GM04504 (cell line): ENCODE results near the gene ANKRD66.
"Not testable (repeated sequence)": the region's sequence is repeated elsewhere in the genome, so short reads cannot be mapped to it uniquely, and the experiment has no call there.

Experiments
- DNase-seq: peaks from one replicate; pipeline ENCODE4 v3.0.0-alpha.2; 2012; ENCODE audit warnings: low read depth

The ANKRD66 gene

DNA sequence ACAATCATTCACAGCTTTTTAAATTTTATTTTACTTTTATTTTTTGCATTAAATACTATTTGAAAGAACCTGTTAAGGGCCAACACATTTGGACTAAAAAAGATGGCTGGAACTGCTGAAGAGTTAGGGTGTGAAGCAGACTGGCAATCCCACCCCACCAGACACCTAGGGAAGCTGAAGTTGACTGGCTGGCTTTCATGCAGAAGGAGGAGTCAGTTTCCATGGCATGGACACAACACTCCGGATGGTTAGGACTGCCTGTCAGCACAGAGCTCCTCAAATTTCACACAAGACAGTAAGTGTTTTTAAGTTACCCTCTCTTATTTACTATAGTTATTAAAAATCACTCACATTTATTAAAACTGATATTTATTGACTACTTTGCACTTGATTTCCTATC is at the start of gene ANKRD66:
Gene ANKRD66 (plus strand): TSS at position 238 of the 400 bp plus-strand sequence. CDS start 5,016 bp downstream, outside the sequence.
- no peak for DNase-seq

DNA sequence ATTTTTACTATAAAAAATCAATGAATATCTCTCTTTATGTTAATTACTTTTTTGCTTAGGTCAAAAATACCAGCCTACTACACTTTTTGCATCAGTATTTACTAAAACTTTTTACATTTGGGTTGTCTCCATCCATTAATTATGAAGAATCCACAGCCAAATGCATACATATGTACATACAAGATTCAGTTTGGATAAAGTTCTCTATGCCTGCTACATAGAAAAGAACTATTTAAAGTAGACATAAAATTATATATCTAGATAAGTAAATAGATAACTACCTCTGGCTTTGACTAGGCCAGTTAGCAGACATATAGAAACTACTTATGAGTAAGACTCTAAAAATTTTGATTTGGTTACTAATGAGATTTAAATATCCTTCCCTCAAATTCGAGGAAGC is 46.8 kb upstream of the ANKRD66 start:
- no peak for DNase-seq

DNA sequence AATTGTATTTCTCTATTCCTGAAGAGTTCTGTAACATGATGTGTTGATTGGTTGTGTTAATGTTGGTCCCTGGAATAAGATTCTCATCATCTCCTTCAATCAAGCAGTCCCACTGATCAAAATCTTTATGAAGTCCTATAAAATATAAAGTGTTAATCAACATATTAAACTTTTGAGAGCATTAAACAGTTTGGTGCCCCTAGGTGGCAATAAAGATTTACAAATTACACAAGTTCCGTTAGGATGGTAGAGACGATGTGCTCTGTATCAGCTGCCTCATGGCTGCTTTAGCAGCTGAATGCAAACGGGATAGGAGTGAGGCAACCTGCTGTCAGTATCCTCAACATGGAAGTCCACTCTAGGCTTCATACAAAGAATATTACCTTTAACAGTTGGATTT is 42.2 kb upstream of the ANKRD66 start:
- no peak for DNase-seq

DNA sequence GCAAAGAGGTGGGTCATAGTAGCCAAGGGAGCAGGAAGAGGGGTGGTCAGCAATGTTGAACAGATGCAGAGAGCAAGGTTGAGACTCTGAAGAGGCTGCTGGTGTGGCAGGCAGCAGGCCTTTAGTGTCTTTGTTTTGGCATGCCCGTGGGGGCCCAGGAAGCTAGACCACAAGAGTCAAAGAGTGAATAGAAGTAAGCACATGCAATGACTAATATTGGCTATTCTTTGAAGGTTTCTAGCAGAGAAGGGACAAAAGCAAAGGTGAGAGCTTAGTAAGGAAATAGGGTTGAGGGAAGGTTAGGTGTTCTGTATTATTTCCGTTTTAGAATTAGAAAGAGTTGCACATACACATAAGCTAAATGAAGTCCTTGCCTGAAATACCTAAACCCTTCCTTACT is 40.3 kb upstream of the ANKRD66 start:
- no peak for DNase-seq

DNA sequence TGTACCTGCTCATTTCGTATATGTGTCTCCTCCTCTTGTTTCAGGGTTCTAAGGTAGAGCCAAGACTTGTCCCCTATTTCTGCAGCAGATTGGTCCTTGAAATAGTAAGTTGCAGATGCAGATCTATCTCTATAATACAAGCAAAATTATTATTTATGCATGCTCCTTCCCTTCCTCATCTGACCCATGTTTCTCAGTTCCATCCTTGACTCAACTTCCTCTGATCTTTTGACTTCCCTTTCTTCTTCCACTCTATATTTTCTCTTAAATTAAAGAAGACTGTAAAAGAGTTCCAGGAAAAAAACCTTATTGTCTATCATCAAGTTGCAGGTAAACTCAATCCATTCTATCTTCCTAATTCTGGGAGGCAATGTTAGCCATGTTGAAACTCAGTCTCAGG is 35.2 kb upstream of the ANKRD66 start:
- DNase-seq: no peak

DNA sequence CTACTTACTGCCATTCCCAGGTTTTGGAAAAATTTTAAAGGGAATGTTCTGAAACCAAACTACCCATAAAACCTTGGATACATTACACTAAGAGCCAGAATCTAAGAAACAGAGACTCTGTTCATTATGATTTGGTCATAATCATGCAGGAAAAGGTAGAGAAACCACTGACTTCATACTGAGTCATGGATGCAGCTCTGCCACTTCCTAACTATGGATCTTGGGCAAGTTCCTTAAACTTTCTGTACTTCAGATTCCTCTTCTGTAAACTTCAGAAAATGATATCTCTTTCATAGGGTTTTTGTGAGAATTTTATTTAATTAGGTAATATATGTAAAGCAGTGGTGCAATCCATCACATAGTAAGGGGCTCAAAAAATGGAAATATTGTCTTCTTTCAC is 31.6 kb upstream of the ANKRD66 start:
- no peak for DNase-seq

DNA sequence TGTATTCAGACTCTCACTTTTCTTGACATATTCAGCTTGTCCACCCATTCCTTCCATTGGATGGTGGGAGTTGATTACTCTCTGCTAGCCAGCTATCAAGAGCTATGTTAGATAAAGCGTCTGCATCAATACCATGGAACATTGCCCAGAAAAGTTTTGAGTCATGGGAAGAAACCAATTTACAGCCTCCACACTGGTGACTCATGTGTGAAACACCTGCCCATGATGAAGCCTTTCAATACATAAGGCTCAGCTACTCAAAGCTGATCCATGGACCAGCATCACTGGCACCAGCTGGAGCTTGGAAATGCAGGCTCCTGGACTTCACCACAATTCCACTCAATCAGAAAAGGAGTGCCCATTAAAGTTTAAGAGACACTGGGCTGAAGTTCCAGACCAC is 27.6 kb upstream of the ANKRD66 start:
- DNase-seq: no peak

DNA sequence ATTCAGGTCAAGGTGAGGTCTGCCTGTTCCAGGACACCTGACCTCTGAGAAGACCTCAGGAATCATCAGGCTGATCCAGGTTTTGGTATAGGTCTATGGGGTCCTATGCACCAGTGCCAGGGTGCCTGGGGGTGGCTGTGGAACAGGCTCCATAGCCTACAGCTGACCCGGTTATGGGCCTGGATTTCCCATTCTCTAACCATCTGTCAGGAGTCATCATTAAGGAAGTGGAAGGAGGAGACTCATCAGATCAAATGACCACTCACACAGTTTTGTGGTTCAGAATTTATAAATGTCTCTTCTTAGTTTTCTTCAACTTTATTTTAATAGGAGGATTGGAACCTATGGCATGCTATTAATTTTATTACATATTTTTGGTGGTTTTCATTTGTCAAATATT is 26.3 kb upstream of the ANKRD66 start:
- no peak for DNase-seq

DNA sequence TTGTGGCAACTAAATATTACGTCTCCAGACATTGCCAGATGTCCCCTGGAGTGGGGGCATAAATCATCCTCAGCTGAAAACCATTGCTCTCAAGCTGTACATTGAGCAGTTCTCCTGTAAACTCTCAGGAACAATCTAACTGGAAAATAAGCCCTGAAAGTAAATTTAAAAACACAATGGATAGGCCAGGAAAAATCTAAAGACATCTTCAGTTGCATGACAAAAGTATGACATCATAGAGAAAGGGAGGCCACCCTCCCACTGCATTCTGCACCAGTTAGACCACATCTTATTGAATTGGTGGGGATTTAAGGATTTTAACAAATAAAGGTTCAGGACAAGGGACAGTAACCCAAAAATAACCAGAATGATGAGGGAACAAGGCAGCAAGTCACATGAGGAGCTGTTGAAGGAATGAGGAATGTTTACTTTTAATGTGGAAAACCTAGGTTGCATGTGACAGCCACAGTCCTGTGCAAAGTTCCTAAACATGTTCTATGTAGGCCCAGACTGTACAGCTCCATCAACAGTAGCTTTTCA is 16.9 kb upstream of the ANKRD66 start:
- DNase-seq: no peak

DNA sequence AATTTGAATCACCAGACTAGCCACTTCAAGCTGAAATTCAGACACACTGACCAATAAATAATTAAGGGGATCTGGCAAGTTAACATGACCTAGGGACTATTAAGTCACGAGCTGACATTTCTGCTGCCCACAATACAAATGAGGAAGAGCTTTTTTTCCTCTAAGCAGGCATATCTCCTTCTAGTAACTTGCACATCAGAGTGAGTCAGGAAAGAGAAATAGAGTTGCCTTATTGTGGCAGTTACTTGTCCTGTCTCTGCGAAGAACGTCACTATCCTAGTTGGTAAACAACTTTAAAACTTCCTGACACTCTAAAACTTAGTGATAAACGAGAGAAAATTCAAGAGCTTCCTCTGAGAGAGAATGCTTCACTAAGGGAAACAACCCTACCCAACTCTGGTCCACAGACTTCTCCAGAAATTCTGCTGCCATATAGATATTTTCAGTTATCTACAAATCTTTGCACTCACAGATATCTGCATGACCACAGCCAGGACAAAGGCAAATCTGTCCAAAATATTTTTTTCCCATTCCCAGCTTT is 15.7 kb upstream of the ANKRD66 start:
- DNase-seq: no peak

DNA sequence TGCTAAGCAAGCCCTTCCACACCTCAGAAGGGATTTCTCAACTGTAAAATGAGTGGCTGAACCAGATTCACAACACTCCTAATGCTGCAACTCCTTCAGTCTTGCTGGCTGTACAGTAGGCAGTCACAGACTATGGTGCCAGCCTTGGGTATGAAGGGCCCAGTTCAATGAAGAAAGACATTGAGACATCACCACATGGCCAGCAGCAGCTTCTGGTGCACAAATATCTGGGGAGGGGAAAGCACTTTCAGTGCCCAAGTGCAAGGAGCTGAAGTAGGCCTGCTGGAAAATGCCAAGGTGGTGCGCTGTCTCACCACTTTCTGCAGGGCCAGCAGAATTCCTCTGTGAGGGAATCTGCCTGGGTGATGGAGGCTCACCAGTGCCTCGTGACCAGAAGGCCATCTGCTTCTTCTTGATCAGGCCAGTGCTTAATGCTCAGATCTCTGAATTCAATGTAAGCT is 13.4 kb upstream of the ANKRD66 start:
- DNase-seq: no peak

DNA sequence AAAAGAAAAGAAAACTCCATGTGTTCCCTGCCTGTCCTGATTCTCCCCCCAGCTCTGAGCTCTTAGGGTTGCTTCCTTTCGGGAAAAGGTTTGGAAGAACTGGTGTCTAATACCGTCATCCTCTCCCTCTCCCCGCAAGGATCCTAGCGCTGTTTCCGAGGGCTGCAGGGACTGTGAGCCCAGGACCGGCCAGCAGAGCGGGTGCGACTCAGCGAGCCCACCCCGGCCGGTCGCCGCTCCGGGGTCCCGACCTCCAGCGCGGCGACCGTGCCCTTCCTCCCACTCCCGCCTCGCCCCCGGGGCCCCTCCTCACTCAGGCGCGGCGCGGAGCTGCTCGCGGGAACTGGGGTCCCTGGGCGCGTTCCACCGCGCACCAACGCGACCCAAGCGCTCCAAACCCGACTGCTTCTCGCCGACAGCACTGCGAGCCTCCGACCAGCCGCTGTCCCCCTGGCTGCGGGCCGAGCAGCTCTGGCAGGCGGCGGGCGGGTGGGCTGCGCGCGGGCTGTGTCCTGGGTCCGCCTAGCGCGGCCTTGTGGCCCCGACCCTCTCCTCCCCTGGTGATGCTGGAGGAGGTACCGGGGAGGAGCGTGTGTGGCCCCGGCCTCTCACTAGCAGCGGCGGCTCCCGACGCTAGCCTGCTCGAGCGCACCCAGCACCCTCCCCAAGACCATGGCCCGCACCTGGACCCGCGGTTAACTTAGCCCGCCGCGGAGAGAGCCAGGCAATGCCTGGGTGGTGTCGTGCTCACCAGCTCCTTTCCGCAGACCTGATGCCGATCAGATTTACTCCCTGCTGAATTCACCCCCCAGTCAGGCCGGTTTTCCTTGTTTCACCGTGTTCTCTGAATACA is 11.6 kb upstream of the ANKRD66 start, which contains the start of gene PLA2G7:
Gene PLA2G7 (minus strand): TSS at position 509 of the 853 bp plus-strand sequence. CDS start 12,484 bp downstream, outside the sequence.
- DNase-seq: no peak

DNA sequence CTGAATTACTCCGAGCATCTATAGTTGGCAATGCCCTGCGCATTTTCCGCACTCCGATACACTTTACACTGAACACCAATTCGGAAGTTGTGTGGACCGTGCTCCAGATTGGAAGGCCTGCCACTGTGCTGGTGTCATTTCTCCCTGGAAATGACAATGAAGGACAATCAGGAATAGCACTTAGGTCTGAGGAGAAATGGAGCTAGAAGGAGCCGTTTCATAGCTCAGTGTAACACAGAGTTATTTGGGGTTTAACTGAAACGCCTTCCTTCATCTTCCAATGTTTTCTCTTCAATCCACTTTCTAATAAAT is 11.1 kb upstream of the ANKRD66 start:
- no peak for DNase-seq

DNA sequence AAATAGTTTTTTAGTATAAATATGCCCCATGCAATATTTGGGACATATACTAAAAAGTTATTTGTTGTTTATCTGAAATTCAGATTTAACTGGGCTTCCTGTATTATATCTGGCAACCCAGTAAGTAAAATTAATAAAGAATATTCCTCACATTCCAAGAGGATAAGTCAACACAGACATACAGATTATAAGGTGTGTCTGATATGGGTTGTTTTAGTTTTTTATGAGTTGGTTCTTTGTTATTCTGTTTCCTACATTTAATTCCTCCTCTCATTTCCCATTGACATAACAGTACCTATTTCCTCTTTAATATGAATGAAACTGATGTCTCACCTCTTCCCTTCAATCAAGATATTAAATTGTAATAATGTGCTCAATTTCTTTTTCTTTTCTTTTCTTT is 9.8 kb upstream of the ANKRD66 start:
- no peak for DNase-seq

DNA sequence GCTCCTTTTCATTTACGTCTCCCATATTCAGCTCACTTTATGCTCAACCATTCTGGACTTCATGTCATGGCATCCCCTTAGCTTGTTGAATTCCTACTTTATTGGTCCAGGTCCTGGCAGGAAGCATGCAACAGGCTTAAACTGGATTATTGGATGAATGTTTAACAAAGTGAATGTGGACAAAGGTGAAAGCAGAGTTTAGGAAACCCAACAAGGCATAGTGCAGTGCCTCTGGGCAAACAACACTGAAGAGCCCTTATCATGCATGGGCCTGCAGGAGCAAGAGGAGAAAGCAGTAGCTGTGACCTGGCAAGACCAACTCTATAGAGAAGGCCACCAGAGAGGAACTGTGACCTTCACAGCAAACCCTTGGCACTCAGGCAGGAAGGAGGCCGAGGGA is 5.3 kb upstream of the ANKRD66 start:
- DNase-seq: no peak

DNA sequence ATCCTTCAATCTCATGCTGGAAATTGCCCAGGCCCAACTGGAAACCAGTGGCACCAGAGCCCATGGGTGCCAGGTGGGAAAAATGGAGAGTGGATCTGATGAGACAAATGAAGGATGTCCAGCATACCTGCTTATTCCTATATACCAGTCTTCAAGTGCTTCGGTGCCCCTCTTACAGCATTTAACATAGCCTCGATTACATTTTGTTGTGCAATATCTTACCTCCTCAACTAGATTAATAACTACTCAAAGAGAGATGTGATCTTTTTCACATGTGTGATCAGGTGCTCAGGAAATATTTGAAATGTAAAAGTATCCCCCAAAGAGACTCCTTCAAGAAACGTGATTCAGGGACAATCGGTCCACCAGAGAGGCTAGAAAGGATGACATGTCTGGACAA is 4.8 kb upstream of the ANKRD66 start:
- DNase-seq: no peak

DNA sequence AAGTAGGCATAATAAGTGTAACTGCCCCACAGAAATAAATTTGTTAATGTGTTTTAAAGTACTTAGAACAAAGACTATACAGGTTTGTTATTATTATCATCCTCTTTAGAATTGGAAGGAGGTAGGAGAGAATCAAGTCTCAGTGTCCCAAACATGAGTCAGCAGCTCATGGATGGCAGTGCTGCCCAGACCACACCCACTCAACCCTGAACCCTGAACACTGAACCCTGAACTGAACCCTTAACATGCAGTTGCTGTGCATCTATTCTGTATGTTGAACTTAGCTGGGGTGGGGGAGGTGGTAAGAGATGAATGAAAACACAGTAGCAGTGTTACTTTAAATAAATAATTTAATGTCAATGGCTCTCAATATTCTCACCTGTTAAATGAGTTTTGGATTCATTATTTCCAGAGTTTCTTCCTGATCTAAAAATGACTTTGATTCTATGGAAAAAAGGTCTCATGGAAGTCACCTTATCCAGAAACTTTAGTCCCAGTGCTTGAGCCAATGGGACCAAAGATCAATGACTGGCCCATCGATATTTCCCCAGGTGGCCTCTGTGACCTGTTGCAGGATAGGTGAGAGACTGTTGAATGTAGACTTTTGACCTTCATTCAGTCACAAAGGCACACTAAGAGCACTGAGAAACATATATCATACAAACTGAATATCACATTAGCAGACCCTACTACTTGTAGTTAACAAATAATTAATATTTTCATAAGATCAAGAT is 3.1 kb upstream of the ANKRD66 start:
- no peak for DNase-seq

DNA sequence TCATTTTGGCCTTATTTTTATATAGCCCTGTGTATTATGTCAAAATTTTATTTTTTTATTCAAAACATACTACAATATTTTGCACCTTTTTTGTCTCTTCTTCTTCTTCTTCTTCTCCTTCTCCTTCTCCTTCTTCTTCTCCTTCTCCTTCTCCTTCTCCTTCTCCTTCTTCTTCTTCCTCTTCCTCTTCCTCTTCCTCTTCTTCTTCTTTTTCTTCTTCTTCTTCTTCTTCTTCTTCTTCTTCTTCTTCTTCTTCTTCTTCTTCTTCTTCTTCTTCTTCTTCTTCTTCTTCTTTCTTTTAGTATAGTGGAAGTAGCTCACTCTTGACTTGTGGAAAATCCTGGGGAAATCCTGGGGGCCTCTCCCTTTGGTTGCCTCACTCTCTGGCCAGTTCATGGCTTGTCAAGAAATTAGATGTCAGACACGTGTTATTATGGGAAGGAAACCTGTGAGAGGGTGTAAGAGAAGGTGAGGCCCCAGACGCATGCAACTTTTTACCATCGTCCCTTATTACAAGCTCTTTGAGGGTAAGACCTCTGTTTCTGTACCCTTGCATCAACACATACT is 2.5 kb upstream of the ANKRD66 start:
- DNase-seq: not testable (repeated sequence)

DNA sequence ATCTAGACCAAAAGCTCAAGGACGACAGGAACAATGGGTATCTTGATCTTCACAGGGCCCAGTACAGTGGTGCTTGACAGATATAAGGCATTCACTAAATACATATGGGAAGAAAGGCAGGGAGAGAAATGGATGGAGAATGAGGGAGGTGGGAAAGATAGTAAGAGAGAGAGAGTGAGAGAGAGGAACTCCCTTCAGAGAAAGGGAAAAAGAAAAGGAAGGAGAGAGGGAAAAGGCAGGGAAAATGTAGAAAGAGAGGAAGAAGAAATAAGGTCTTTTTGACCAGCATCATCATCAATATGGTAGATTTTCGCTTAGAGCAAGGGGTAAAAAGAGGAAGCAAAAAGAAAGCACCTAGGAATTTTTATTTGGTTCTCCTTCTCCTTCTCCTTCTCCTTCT is 760 bp upstream of the ANKRD66 start:
- no peak for DNase-seq

DNA sequence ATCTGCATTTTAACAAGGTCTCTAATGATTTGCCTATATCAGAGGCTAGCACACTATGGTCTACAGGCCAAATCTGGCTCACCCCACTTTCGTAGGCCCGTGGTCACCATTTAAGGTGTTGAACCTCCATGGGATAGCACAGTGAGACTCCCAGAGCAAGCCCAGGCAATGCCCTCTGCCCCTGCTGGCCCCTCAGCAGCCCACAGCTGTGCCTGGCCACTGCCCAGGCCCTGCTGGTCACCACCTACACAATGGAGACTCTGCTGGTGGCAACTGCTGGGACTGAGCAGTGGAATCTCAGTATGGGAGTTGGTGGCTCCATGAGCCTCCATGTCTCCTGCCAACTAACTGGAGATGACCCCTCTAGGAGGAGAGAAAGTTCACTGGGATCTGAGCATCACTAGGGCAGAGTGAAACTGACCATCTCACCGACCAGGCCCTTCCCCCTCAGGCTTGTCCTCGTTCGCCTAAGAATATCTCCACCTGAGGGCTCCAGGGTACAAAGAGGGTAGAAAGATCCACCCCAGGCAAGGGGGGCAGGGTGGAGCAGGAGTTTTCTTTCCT is 2.3 kb downstream of the ANKRD66 start:
- DNase-seq: no peak

DNA sequence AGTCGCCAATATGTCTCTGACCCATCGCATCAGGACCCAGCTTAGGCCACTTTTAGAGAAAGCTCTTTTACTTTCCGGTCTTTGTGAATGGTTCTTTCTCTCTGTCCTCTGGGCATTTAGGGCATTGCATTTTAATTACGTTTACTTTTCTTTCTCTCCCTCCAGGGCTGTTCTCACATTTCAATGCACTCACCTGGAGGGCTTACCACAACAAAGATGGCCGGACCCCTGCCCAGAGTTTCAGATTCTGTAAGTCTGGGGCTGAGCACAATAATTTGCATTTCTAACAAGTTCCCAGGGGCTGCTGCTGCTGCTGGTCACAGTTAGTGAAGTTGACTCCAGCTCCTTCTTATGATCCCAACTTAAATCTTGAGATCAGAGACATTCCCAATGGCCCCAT is 3.0 kb downstream of the ANKRD66 start:
- no peak for DNase-seq

DNA sequence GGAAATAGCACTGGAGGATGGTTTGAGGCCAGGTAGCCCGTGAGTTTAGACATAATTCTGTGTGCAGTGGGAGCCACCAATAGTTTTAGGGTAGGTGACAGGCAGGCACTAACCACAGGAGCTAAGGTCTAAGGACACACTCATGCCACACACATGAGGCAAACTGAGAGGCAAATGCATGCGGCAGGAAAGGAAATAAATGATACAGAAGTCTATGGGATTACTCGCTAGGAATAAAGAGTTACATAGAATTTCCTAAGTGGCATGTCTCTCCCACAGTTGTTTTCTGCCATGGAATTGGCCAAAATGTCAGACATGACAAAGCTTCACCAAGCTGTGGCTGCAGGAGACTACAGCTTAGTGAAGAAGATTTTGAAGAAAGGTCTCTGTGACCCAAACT is 4.9 kb downstream of the ANKRD66 start:
- DNase-seq: no peak
